GM19193 (cell line): Measurements from ENCODE around the gene NEUROD4.

Experiments
- POLR2A ChIP-seq: IDR thresholded peaks from 4 replicates; pipeline ENCODE4 v1.6.1; 2011; ENCODE audit not compliant: insufficient read depth, insufficient read length; ENCODE audit errors: extremely low read depth

The NEUROD4 gene, protein sequence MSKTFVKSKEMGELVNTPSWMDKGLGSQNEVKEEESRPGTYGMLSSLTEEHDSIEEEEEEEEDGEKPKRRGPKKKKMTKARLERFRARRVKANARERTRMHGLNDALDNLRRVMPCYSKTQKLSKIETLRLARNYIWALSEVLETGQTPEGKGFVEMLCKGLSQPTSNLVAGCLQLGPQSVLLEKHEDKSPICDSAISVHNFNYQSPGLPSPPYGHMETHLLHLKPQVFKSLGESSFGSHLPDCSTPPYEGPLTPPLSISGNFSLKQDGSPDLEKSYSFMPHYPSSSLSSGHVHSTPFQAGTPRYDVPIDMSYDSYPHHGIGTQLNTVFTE

DNA sequence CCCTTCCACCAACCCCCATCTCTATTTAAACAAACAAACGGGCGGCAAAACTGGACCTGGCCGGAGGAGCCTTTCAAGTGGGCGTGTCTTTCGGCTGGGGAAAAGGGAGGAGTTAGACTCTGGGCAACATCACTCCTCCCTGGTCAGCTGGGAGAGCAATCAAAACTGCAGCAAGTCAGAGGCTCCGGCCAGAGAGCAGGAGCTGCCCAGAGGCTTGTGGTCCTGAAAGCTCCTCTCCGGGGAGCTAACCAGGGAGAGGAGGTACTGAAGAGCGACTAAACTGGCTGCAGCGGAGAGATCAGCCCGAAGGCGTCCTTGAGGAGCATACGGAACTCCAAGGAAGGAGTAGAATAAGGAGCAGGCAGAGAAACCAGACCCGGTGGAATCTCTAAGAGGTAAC is at the start of gene NEUROD4:
Gene NEUROD4 (plus strand): TSS at position 191 of the 400 bp plus-strand sequence. CDS start 6,466 bp downstream, outside the sequence.
- no peak for TF ChIP-seq POLR2A

DNA sequence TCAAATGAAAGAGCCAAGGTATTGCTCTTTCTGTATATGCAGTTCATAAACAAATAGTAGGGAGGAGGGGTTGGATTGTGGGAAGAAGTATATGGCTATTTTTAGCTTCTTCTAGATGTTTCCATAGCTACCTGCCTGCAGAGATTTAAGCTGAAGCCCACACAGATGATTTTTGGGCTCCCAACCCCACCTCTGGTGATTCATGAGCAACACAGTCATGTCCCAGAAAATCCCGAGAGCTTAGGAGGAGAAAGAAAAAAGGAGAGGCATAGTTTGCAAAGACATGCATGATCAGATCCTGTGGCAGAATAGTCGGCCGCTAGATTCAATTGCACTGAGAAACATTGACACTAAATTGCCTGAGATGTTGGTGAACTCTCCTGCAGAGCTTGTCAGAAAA is 49.0 kb upstream of the NEUROD4 start:
- no peak for TF ChIP-seq POLR2A

DNA sequence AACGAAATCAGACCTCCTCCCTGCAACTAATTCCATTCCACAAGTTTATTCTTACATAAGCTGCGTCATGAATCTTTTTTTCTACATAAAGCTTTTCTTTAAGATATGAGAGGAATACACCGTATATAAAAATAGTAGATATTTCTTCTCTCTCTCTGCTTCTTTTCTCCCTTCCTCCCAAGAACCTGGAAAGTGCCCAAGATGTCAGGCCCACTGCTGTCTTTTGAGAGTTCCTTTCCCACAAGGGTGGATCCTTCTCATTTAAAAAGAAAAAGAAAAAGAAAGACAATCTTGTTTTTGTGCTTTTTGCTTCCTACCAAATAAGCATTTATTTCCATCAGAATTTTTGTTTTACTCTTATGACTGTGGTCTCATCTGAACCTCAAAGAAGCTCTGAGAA is 46.2 kb upstream of the NEUROD4 start:
- no peak for TF ChIP-seq POLR2A

DNA sequence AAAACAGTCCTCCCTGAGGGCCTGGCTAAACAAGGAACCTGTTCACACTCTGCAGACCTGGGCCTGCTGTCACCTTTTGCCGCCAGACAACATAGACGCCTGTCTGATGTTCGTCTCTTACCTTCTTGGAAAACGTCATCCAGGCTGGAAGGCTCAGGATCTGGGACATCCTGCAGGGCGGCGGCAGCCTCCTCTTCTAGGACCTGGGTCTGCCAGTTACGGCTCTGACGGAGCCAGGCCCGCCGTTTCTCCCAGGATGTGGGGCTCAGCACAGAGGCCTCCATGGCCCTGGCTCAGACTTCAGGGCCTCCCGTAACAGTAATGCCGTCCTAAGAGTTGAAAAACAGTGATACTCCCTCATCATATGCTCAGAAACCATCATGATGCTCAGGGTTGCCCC is 45.5 kb upstream of the NEUROD4 start:
- TF ChIP-seq POLR2A = no peak

DNA sequence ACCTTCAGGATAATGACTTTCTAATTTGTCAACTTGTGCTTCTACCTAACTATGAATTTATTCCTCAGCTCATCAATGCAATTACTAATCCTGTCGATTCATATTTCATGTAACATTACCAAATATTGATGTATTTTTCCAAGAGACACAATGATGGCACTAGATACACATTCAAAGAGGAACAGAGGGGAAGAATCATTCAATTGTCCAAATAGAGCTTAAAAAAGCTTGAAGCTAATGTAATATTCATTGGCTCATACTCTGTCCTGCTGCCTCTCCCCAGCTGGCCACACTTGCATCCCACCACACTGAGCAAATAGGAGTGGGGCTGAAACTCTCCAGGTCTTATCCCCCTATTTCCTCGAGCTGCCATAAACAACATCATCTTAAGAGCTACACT is 44.5 kb upstream of the NEUROD4 start:
- no peak for TF ChIP-seq POLR2A

DNA sequence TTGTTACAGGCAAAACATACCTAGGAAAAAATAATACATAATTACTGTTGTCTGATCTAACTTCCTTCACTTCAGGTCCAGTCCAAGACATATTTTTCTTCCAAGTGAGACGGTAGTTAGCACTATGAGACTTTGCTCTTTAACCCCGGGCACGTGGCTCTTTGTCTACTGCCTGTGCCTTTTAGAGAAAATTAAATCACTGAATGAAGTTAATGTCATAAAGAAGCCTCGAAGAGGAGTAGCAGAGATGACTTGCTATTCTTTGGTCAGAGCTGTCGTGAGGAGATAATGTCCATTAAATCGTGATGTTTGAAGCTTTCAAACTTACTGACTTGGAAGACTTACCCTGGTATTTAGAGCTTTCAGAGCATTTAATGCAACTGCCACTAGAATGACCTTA is 43.9 kb upstream of the NEUROD4 start:
- no peak for TF ChIP-seq POLR2A

DNA sequence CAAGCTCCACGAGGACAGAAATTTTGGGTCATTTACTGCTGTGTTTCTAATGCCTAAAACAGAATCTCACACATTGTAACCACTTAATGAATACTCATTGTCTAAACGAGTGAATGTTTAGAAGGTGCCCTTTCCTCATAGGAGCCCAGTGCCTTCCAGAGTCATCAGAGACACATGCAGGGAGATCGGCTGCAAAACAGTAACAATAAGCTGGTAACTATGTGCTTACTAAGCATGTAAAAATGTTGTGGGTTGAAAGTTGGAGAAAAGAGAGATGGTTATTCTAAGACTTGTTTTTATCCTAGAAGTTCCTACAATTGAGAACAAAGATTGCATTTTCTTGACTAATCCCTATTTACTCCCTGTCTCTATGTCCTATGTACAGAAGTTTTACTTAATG is 42.6 kb upstream of the NEUROD4 start:
- no peak for TF ChIP-seq POLR2A

DNA sequence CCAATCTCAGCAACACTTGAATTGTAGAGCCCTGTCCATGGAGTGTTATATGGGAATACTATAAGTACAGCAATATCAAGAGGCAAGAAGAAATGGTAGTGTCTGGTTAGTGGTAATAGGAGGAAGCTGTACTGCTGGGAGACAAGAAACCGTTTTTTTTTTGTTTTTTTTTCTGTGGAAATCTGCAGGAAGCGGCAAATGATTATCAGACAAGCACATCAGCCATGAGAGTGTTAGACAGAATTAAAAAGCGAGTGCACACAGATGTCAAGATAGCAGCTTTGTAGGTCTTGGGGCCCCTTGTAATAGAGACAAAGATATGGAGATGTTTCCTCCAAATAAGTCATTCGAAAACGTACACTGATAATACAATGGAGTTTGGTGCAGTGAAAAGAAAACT is 41.9 kb upstream of the NEUROD4 start:
- no peak for TF ChIP-seq POLR2A

DNA sequence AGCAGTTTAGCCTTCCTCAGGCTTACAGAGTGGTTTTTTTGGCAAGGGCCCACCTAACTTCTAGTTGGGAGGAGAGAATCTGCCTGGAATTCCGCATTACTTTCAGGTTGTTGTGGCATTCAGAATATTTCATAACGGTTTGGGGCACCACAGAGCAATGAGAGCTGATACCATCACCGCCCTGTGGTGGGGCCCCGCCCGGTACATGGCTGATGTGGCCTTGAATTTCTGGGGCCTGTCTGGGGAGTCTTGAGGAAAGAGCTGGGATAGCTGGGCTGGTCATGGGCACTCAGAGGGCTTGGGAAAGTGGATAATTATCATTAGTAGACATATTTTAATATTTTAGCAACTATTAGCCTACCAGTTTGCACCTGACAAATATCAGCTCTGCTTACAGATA is 39.4 kb upstream of the NEUROD4 start:
- no peak for TF ChIP-seq POLR2A

DNA sequence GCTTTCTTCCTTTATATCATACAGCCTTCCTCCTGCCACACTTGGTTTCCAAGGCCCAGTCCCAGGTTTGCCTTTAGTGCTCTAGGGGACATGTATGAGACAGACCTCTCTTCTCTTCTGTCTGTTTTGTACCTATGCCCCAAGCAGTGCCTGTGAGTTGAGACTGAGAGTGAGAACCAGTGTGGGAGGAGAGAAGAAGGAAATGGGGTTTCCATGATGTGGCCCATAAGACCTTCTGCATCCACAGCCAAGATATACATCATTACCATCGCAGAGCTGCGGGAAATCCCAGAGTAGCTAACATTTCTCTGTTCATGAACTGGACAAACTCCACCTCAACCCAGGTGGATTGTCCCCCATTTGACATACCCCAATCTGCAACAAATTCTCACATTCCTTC is 38.0 kb upstream of the NEUROD4 start:
- no peak for TF ChIP-seq POLR2A

DNA sequence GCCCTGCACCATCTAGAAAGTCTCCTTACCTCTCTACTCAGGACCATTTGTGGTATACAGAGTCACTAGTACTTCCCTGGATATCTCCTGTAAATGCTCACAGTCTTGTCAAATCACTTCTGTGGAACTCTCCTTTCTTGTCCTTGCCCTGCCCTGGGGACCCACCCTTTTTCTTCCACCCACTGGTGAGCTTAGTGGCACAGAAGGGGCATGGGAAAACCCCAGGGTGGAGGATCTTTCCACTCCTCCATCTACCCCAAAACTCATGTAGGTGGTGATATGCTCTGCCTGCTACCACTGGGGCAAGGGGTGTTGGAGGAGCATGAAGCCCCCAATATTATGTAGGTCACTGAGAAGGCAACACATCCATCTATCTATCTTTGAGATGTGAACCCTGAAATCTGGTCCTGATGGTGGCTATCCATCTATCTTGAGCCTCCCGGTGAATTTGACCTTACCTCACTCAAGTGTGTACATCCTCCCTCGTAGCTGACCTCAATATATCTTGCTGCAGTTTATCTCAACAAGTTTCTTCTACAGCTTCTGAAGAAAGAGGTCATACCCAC is 36.2 kb upstream of the NEUROD4 start:
- TF ChIP-seq POLR2A = peak; percentile 18

DNA sequence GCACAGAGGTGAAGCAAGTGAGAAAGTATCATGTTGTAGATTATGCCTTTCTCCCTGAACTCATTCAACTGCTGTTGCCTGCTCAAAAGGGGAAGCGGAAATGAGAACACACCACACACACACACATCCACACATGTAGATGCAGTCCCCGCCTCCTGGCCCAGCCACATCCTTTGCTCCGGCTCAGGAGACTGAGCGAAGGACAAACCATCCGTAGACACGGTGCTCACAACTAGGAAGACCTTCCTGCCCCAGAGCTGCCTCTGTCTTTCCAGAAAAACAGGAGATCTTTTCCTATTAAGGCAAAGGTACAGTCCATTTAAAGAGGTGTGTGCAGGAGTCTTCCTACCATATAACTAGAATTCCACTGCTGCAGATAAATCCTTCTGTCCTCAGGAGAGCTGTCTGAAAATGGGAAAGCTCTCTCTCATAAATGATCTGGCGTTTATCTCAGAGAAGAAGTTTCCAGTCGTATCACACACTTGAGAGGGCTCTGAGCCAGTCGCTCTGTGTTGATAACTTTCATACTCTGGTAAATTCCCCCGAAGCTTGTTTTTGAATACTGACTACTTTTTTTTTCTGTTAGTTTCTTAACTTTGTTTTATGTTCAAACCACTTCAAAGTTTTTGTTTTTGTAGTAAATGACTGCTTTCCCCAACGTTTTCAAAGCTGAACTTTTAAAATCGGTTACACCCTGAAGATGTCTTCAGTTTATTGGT is 35.0 kb upstream of the NEUROD4 start, which contains the start of gene TESPA1:
Gene TESPA1 (minus strand): TSS at position 105 of the 719 bp plus-strand sequence. CDS start 10,200 bp downstream, outside the sequence.
- TF ChIP-seq POLR2A = peak; percentile 94

DNA sequence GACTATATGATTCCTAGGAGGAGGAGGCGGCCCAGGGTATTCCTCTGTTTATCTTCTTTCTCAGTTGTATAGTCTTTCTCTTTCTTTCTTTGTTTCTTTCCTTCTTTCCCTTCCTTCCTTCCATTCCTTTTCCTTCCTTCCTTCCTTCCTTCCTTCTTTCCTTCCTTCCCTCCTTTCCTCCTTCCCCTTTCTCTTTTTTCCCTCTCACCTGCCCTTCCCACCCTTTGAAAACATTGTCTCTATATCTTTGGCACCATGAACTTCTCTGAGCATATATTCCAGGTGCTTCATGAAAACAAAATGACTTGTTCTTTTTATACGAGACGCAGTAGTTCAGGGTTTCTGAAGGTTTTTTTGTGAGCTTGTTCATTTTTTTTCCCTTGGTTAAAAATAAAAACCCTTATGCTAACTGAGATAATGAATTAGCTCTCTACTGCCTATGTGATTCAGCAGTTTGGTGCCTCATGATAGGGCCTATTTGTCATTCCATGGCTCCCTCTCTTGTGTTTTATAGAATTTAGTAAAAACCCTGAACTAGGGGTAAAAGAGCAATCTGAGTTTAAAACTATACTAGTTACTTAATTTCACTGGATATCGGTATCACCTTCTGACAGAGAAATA is 32.1 kb upstream of the NEUROD4 start:
- no peak for TF ChIP-seq POLR2A

DNA sequence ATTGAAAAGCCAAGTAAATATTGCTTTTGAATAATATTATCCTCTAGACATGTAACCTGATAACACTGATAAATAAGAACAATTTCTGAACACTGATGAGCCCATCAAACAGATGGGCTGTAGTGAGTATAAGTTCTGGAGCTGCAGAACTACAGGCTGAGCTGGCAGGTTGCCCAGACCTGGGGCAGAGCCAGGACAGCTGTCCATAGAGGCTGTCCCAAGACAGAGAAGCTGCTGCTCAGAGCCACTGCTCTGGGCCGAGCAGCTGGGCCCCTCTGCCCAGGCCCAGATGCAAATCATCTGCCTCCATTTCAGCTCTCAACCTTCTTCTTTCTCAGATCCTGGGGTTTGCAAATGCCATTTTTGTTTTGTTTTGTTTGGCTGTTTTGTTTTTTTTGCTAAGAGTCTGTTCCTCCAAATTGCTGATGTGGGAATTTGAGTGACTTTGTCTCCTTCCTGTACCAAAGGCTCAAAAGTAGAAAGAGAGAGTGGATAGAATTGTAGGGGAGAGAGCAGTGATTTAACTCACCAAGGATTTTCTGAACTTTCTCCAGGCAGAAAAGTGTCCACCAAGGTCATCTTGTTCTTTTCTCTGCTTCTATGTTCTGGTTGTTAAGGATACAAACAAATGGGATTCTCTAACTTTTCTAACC is 31.2 kb upstream of the NEUROD4 start:
- TF ChIP-seq POLR2A = no peak

DNA sequence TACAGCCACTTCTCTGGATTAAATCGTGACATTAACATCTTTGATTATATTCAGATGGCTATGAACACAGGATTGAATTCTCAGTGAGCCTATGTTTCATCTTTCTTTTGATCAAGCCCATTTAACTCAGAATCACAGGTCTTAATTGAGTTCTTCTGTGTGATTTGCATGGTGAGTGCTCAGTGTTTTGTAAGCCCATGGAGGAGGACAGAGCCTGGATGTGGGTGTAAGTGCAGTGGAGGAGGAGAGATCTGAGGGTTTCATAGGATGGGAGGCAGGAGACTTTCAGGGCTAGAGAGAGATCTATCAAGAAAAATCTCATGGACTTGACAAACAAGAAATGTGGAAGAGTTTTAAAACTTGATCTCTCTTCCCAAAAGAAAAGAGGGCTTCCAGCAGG is 29.9 kb upstream of the NEUROD4 start:
- TF ChIP-seq POLR2A = no peak
